SHP77 treated with DMSO at 0.1 percent for 48 hours (cell line): ENCODE measurements around the gene CAV1.
"Not testable (repeated sequence)": the region's sequence is repeated elsewhere in the genome, so short reads cannot be mapped to it uniquely, and the experiment has no call there.

Experiments used
- DNase-seq: peaks from one replicate; lab custom pipeline; 2025; lab: John Stamatoyannopoulos, UW

The CAV1 gene

DNA sequence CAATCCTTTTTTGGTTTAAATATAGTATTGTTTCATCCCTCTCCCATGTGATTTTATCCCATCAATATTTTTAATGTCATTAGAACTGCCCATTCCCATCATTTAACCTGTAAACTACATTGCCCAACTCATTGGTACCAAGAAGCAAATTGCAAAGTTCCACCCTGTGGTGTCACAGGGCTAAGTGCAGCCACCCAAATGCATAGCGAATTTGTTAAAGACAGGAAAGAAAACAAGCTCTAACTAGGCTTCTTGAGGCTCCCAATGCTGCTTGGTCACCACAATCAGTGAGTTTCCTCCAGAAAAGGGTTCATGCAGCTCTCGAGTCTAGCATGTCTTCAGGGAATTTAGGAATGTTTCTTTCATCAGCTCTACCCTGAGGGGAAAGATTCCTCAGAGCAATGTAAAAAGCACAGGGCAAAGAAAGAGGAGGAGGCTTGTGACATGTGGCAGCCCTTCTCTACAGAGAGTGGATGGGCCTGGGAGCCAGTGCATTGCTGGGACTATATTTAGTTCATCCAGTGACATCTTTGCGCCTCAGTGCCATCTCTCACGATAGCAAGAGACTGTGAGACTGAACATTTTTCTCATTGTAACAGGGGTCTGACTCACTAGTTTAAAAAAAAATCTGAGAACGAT lies 58.1 kb downstream of the CAV1 start:
- DNase-seq: no peak

- DNase-seq: no peak
Observed at GRCh38 chr7:116583653-116584052, 58.8 kb downstream of the CAV1 start.

GRCh38 chr7:116584721-116585120 lies 59.9 kb downstream of the CAV1 start:
- DNase-seq: no peak

GRCh38 chr7:116585392-116585791 lies 60.6 kb downstream of the CAV1 start:
- no peak for DNase-seq

DNA sequence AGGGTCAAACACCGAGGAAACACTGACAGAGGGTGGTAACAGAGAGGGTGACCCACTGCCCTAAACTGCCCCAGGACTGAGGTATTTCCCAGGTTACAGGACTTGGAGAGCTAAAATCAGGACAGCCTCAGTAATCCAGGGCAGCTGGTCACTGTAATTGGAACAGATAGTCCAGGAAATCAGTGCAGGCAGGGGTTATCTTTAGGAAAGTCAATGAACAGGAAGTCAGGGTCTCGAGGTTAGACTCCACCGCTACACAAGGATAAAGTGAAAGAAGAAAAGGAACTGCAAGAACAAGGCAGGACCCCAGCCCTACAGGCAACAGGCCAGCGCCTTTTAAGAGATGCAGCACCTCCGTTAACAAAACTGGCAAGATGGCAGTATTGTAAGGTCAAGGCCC lies 61.1 kb downstream of the CAV1 start:
- DNase-seq: no peak

GRCh38 chr7:116587200-116587599 lies 62.4 kb downstream of the CAV1 start:
- not testable (repeated sequence) for DNase-seq

- no peak for DNase-seq
Observed at GRCh38 chr7:116588225-116588624, 63.4 kb downstream of the CAV1 start.

DNA sequence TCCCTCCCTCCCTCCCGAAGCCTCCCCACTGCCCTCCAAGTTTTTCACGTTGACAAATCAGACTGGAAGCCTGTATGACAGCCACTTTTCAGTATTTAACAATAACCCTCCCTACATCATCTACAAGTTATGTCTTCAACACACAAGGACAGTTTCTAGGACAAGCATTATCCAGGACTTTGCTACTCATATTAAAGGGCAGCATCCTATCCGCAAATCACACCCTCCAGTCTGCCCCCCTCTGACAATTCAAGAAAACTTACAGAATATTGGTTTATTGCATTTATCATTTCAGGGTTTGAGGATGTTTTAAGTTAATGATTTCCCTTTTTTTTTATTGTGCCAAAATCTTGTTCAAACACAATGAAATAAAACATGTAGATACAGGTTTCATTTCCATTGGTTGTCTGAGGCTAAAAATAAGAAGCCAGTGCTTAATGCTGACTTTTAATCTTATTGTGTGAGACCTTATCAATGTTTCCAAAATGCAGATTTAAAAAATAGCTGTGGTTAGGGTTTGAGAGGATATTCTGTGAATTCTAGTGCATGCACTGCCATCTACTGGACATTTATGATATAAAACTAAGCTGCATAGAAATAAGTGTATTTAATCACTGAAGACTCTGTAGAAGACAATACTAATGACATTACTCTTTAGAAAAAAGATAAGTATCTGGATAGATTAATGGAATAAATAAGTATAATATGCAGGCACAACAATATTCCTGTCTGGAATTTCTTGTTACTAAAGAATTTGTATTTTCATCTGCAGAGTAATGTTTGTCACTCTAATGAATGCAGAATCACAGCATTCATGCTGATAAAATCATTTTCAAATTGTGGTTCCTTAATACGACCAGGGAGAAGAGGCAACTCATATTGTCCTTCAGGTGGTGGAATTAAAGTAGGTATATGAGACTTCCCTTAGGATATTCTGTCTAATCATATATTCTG lies 64.1 kb downstream of the CAV1 start:
- DNase-seq: no peak

- peak; percentile 16 for DNase-seq
Observed at GRCh38 chr7:116591202-116592040, 66.6 kb downstream of the CAV1 start.

DNA sequence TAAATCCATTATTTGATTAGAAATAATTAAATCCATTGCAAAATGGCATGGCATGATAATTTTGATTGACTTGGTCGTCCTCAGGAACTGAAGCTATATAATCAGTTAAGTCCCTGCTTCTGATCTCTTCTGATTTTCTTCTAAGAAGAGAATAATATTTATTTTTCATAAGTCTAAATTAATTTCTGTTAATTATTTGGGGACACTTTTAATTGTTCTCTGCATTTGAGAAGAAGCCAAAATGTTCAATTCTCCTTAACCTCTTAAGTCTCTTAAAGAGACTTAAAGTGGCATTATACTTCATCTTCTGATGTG lies 67.2 kb downstream of the CAV1 start:
- no peak for DNase-seq

- no peak for DNase-seq
Observed at GRCh38 chr7:116592445-116592844, 67.6 kb downstream of the CAV1 start.

- no peak for DNase-seq
Observed at GRCh38 chr7:116593359-116594075, 68.7 kb downstream of the CAV1 start.

- DNase-seq: no peak
Observed at GRCh38 chr7:116595063-116595462, 70.2 kb downstream of the CAV1 start.

DNA sequence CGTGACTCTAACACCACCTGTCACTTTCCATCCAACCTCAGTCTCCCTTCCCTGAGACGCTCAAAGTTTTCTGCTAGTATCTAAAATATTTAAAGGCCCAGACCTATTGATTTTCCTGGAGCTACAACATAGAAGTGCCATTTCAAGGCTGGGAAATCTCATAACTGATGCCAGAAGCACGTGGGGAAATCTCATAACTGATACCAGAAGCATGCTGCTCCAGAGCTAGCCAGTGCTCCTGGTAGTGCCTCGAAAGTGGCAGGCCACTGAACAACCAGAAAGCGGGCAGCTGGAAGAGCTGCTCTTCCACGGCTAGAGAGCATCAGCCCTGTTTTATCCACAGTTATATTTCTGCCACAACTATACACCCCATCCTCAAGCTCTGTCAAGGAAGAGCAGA lies 72.5 kb downstream of the CAV1 start:
- no peak for DNase-seq

GRCh38 chr7:116598278-116598677 lies 73.4 kb downstream of the CAV1 start:
- DNase-seq: no peak

DNA sequence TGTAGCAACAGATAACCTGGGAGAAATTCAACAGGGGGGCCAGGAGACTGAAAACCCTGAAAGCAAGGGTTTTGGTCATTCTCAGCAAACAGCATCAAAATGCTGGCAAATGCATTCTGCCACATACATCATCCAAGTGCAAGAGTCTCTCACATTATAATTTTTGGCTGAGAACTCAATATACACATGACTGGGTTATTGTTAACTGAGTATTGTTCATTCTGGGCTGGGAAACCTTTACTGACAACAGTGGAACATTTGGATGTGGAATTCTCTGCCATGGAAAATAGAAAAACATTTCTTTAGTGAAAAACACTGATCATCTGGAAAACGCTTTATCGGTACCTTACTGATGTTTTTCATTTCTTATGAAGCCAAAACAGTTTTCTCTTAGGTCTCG lies 74.0 kb downstream of the CAV1 start:
- DNase-seq: no peak

DNA sequence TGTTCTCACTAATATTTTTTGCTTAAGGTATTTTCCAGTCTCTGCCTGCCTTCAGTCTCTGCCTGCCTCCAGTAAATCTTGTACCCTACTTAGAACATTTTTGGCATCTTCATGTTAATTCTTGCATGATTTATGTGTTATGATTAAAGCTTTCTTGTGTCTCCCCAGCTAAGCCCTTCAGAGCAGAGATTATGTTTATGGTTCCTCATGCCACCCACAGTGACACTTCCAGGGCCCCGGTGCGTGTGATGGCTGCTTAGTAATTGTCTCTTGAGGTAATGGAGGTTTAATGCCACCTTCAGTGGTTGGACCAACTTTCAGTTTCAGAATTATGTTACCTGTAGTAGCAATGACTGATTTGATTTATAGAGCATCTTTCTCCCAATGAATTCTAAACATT lies 76.6 kb downstream of the CAV1 start:
- no peak for DNase-seq

- DNase-seq: no peak
Observed at GRCh38 chr7:116607299-116607698, 82.5 kb downstream of the CAV1 start.

GRCh38 chr7:116610210-116610609 lies 85.4 kb downstream of the CAV1 start:
- no peak for DNase-seq

DNA sequence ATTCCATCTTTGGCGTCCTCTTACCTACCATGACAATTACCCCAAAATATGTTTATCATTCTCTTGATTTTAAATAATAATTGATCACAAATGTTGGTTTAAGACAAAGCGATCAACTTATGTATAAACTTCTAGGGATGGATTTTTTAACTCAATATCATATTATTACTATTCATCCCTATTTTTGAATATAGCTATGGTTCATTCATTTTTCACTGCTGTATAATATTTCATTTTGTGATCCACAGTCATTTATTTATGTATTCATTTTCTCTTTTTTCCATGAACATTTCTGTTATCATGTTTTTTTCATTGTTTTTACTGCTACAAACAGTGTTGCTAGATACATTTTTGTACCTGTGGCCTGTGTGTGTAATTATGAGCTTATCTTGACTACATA lies 85.9 kb downstream of the CAV1 start:
- DNase-seq: no peak
